ENCODE results near the gene MYBPH.

MYBPH gene

DNA sequence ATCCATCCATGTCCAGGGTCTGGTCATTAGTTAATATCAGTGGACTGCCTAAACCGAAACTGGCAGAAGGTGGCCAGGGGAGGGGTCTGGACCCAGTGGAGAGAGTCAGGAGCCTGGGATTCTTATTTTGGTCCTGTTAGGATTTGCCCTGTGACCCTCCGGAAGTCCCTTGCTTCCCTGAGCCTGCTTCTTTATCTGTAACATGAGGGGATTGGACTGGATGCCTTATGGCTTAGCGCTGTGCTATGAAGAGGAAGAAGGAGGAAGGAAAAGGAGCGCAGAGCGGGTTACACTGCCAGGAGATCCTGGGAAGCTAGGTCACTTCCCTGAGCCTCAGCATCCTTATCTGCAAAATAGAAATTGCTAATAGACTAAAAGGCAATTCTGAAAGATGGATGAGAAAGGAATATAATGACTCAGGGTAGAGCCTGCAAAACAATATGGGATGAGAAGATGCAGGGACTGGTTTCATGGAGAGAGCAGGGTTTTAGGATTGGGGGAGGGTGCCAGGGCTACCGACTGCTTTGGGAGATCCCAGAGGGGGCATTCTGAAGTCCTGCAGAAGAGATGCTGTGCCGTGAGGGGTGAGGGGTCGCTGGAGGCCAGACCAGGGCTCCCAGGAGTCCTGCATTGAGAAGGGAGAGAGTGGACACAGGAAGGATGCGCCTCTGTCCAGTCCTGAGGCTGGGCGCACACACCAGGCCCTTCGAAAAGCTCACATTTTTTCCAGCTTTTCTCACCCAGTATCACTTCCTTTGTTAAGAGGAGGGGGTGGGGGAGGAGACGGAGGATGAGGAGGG lies 48.6 kb downstream of the MYBPH start:
- no peak for DNase-seq

DNA sequence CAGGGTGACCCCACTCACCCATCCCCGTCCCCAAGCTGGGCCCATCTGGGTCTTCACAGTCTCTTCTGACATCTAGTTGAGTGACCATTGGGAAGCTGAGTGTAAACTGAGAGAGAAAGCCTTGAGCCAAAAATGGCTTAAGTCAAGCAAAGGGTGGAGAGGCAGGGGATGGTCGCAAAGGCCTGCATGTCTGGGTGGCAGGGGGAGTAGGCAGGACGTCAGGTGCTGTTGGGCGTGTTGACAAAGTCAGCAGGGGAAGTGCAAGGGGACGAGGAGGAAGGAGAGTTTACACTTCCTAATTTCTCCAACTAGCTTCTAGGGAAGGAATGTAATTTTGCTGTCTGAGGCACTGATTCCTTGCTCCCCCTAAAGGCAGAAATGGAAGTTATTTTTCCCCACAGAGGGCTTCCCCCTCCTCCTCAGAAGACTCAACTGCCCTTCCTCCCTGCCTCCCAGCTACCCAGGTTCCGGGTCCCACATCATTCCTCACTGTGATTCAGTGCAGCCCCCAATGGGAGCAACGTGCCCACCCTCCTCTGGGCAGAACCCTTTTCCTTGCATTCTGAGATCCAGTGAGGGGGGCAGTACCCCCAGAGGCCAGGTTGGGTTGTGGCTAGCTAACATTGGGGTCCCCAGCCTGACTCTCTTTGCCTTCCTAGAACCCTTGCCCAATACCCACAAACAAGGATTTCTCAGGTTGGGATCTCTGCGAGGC lies 49.3 kb downstream of the MYBPH start:
- no peak for DNase-seq

DNA sequence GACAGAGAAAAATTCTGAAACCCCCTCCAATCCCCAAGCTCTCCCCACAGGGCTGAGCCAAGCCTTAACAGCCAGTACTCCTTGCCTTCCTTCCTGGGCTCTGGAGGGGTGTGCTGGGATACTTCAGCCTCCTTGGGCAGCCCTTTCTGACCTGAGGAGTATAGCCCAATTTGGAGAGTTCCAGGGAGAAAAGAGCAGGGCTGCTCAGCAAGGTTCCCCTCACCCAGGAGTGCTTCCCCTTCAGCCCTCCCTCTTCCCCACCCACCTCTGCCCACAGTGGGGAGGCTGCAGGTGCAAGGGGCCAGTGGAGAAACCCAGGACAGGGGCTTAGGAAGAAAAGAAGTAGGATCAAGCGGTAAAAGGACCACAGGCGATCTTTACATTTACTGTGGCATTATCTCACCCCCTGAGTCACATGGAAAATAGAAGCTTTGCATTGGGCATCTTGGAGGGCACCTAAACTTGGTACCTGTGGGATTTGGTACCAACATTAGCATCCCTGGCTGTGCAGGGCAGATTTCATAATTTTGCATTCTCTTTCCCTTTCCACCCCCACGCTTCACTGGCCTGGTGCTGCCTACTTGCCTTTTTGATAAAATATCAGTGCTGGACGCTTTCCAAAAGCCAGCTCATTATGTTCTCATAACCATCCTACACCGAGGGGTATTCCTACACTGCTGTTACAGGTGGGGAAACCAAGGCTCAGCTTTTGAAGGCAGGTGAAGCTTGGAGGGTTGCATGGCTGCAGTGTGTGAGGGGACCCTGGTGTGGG lies 50.9 kb downstream of the MYBPH start:
- DNase-seq = no peak

DNA sequence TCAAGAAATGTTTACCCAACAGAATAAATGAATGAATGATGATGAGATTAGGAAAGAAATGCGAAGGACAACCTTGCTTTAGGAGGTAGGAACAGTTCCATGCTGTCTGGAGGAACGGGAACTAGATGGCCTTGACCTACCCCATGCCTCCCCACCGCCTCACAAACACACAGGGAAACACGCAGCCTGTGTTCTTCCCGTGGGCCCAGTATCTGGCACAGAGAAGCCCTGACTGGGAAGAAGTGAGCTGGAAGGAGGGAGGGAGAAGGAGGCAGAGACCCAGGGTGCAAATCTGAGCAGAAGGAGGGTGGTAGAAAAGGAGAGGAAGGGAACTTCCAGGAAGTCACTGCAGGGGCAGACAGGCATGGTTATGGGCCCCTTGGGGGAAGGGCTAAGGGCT lies 51.6 kb downstream of the MYBPH start:
- no peak for DNase-seq

DNA sequence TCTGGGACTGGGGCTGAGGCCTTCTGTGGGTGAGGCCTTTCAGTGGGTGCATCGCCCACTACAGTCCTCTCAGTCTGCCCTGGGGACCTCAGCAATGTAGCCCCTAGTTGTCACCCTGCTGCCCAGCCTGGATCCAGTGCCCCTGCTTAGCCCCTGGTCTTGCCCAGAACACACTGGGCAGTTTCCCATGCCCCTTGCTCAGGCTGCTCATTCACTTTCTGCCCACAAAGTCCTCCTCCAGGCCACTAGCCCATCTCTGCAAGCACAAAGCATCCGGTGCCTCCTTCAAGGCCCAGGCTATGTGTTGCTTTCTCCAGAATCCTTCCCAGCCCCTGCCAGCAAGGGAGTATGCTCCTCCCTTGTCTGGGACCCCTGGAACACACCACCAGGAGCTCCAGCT lies 53.5 kb downstream of the MYBPH start:
- DNase-seq = no peak

DNA sequence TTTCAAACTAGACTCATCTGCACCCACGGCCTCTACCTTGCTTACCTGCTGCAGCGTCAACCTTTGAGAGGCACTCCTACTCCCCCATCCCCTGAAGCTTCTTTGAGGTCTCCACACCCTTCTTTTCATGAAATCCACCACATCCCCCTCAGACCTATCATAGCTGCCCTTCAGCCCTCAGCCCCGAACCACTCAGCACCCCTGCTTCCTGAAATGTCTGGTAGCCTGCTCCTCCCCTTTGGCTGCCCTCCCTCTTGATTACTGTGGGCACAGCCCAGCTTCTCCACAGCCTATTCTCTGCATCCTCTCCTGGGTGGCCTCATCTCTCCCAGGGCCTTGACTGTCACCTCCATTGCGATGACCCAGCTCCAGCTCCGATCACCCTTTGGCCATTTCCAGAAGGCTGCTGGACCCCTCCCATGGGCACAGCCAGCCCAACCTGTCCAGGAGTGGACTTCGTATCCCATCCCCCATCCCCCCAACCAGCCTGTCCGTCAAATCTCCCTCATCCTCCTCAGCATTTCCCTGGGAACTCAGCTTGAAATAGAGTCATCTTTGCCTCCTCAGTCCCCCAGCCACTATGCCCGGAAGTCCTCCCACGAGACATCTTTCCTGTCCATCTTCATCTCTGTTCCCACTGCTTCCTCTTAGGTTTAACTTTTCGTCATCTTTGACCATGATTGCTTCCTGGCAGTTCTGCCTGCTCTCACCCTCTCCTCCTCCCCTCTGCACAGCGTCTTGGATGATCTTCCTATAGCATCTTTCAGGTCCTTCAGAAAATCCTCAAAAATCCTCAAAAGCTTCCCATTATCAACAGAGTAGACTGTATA lies 54.2 kb downstream of the MYBPH start:
- DNase-seq = no peak

DNA sequence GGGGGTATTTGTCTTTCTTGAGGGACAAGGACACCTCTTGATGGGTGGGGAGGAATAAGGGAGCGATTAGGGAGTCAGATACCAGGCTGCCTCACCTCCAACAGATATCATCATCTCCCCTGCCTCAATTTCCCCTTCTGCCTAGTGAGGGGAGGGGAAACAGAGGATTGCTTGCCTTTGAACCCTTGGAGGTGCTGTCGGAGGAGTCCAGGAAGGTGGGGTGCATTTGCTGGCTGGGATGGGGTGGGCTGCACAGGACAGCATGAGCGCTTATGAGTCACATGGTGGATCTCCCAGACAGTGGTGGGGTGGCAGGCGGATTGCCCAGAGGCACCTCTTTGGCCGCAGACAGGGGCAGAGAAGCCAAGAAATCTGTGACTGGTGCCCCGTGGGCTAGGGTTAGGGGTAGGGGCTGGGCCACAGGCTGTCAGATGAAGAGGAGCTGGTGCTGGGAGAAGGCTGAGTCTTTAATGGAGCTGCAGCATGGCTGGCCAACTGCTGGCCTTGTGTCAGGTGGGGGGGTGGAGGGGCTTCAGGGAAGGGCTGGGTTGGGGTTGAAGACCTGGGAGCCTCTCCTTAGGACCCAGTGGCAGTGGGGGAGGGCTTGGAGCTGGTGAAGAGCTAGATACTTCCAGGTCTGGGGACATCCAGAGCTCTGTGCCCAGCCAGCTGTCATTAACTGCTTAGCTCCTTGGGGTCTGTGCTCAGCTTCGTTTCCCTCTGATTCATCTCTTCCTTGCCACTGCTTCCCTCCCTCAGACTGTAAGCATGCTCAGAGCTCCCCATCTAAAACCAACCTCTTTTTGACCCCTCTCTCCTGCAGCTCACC lies 55.1 kb downstream of the MYBPH start:
- DNase-seq = no peak

Measured in SIG-M5 (cell line).